ENCODE results near the gene ABL1.
"Not testable (repeated sequence)": the region's sequence is repeated elsewhere in the genome, so short reads cannot be mapped to it uniquely, and the experiment has no call there.

ABL1 gene

DNA sequence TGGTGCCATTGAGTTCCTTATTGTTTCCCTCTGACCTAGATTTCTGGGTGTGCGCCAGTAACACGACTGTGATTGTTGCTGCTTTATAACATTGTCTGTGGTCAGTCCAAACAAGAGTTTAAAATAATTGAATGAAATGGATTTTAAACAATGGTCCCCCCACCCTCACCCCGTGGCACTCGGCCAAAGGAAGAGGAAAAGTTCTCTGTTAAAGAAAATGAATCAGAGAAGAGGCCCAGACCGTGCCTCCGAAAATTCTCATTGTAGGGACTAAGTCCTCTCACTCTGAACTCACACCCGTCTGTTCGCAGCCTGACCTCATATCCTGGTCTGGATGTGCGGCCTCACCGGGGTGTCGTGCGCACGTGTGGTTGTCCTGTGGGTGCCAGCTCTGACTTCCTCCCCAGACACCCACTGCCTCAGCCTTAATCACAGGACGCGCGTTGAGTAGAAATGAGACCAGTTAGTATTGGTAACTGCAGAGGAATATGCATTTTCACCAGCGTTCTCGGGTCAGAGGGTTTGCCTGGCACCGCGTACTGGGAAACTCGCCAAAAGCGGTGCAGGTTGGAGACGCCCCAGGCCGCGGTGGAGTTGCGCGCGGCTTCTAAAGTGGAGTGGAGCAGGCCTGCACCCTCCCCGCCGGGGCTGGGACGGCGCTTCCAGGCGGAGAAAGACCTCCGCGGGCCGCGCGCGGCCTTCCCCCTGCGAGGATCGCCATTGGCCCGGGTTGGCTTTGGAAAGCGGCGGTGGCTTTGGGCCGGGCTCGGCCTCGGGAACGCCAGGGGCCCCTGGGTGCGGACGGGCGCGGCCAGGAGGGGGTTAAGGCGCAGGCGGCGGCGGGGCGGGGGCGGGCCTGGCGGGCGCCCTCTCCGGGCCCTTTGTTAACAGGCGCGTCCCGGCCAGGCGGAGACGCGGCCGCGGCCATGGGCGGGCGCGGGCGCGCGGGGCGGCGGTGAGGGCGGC, at the start of gene ABL1:
ABL1 (plus strand) TSS at position 884 of the 966 bp plus-strand sequence. CDS start 193 bp downstream, outside the sequence.
- H3K4me3 ChIP-seq (ENCODE audit: low read depth, low read length), result peak within 1 kb of the TSS; percentile 90
- TF ChIP-seq, protein P1, sequence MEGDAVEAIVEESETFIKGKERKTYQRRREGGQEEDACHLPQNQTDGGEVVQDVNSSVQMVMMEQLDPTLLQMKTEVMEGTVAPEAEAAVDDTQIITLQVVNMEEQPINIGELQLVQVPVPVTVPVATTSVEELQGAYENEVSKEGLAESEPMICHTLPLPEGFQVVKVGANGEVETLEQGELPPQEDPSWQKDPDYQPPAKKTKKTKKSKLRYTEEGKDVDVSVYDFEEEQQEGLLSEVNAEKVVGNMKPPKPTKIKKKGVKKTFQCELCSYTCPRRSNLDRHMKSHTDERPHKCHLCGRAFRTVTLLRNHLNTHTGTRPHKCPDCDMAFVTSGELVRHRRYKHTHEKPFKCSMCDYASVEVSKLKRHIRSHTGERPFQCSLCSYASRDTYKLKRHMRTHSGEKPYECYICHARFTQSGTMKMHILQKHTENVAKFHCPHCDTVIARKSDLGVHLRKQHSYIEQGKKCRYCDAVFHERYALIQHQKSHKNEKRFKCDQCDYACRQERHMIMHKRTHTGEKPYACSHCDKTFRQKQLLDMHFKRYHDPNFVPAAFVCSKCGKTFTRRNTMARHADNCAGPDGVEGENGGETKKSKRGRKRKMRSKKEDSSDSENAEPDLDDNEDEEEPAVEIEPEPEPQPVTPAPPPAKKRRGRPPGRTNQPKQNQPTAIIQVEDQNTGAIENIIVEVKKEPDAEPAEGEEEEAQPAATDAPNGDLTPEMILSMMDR (IDR thresholded peaks at IDR 0.05; ENCODE audit: low read depth, low read length), result no peak

DNA sequence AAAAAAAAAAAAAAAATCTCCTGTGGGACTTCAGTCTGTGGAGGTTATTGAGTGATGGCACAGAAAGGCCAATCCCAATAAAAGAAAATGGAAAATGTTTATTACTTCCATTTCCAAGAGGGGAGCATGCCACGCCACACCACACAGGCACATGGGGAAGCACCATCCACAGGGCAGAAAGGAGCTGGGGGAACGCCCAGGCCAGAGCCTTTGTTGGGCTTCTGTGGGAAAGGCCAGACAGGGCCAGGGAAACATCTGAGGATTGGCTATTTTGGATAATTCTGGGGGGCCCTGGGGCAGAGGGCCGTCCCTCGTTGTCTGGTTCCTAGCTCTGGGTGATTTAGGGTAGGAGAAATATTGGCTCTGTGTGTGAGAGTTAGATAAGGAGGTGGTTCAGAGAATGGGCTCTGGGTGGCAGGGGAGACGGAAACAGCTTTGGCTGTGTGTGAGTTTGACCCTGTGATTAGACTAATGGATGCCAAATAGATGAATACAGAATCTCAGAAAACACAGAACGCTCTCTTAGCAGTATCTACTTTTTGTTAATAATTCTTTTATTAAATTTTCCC, 49.0 kb upstream of the ABL1 start:
- TF ChIP-seq, protein P1 (IDR thresholded peaks at IDR 0.05; ENCODE audit: low read depth, low read length), result no peak
- no peak overlapping the region for H3K4me3 ChIP-seq (ENCODE audit: low read depth, low read length)

DNA sequence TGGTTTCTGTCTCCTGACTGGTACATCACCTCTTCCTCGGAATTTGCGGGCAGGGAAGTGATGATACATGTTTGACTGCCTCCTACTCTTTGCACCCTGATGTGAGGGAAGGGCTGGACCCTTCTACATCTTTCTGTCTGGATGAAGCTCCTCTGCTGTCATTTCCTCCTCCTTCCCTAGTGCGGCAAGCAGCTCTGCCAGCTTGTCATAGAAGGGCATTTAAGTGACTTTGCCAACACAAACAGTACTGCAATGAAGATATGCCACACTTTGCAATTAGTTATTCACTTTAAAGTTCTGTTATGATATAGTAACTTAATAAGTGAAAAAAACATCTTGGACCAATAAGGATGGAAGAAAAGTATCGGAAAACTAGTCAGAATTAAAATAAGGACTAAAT, 48.5 kb upstream of the ABL1 start:
- H3K4me3 ChIP-seq (ENCODE audit: low read depth, low read length), result no peak overlapping the region
- TF ChIP-seq, protein P1 (IDR thresholded peaks at IDR 0.05; ENCODE audit: low read depth, low read length), result no peak

DNA sequence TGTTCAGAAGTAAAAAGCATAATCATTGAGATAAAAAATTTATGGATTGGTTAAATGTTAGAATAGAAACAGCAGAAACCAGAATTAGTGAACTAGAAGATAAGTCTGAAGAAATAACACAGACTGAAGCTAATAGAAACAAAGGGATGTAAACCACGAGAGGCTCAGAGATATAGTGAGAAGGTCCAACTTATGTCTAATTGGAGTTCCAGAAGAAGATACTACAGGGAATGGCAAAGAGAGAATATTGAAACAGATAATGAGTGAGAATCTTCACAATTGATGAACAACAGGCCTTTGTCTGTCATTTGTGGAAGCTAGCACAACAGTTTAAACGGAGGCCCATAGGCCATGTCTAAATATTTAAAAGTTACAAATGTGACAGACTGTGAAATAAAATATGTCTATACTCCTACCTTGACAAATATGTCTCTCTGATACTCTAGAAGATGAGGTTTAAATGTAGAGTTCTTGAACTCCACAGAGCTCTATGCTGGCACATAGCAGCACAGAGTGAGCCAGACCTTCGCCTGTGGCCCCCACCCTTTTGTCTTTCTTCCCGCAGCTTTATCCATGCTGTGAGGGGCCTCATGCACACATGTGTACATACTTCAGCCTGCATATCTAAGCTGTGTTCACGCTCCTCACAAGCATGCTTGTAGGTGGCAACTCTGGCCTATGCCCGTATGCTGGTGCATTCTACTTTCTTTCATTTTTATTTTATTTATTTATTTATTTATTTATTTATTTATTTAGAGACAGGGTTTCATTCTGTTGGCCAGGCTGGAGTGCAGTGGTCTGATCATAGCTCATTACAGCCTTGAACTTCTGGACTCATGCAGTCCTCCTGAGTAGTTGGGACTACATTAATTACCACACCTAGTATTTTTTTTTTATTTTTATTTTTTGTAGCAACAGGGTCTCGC, 45.0 kb upstream of the ABL1 start:
- TF ChIP-seq, protein P1 (IDR thresholded peaks at IDR 0.05; ENCODE audit: low read depth, low read length), result no peak
- no peak overlapping the region for H3K4me3 ChIP-seq (ENCODE audit: low read depth, low read length)

DNA sequence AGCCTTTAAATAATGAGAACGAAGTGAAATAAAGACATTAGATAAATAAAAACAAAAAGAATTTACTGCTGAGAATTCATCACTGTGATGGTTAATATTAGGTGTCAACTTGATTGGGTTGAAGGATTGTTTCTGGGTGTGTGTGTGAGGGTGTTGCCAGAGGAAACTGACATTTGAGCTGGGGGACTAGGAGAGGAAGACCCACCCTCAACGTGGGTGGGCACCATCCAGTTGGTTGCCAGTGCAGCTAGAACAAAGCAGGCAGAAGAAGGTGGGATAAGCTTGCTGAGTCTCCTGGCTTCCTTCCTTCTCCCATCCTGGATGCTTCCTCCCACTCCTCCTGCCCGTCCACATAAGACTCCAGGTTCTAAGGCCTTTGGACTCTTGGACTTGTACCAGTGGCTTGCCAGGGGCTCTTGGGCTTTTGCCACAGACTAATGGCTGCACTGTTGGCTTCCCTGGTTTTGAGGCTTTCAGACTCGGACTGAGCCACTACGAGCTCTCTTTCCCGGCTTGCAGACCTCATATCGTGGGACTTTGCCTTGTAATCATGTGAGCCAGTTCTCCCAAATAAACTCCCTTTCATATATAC, 43.7 kb upstream of the ABL1 start:
- no peak overlapping the region for H3K4me3 ChIP-seq (ENCODE audit: low read depth, low read length)
- TF ChIP-seq, protein P1 (IDR thresholded peaks at IDR 0.05; ENCODE audit: low read depth, low read length), result no peak

DNA sequence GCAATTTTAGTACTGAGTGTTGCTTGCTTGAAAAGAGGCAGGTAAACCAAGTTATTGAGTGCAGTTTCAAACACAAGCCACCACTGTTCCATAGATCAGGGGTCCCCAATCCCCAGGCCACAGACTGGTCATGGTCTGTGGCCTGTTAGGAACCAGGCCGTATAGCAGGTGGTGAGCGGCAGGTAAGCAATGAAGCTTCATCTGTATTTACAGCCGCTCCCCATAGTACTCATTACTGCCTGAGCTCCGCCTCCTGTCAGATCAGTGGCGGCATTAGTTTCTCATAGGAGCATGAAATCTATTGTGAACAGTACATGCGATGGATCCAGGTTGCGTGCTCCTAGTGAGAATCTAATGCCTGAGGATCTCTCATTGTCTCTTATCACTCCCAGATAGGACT, 41.5 kb upstream of the ABL1 start:
- TF ChIP-seq, protein P1 (IDR thresholded peaks at IDR 0.05; ENCODE audit: low read depth, low read length), result no peak
- no peak overlapping the region for H3K4me3 ChIP-seq (ENCODE audit: low read depth, low read length)

DNA sequence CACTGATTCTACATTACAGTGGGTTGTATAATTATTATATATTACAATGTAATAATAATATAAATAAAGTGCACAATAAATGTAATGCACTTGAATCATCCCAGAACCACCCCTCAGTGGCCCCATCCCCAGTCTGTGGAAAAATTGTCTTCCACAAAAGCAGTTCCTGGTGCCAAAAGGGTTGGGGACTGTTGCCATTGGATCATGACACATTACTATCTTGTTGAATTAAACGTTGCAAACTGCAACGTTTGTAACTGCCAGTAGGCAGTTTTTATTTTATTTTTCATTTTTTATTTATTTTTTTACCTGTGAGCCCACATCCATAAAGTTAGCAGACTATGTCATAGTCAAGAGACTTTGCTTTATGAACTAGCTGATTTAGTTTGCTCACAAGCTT, 41.0 kb upstream of the ABL1 start:
- not testable (repeated sequence) for H3K4me3 ChIP-seq (ENCODE audit: low read depth, low read length)

DNA sequence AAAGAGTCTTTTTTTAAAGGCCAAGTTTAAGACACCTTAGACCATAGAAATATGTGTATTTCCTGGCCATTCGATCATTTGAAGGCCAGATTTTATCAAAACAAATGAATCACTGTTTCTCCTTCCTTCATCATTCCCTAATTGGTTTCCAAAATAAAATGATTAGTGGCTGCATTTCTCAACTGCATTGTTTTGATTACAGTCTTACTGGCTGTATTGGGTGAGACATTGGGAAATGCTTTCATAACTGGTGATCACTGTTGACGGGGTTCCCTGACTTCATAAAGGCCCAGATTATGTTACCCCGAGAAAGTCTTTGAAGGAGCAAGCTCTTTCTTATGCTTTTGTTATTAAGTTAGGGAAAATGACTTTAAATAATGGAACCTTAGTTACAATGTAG, 40.6 kb upstream of the ABL1 start:
- H3K4me3 ChIP-seq (ENCODE audit: low read depth, low read length), result not testable (repeated sequence)
